HG03095 (cell line): Measurements from ENCODE around the gene MEF2C.
A peak's percentile ranks its signal among the peaks of the same experiment; 100 is the strongest.

Source experiments
- ATAC-seq: cut with Tn5 transposase; IDR thresholded peaks from one replicate; pipeline ENCODE4 v1.9.1; 2021; ENCODE audit warnings: moderate library complexity; ENCODE audit not compliant: unreplicated experiment

The MEF2C gene

DNA sequence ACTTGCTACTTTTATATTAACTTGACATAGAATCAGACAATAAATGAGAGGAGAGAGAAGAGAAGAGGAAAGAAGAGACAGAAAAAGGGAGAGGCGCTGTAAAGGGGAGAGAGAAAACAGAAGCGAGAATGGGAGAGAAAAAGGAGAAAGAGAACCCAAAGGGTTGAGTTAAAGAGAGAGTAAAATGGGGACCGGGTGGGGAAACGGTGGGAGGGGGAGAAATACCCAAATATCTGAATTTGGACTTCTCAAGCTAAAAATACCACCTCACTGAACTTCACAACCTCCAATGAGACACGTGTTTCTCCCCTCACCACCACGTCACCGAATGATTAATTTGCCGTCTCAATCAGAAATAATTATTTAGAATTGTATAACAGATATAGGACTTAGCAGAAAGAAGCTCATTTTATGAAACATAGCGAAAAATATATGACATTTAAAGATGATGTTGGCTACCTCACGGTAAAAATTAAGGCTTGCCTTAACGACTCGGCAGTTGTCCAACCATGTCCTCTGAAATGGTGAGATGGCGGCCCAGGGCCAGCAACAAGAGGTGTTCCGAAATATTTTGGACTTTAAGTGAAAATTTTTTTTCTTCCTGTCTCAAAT lies 204.1 kb downstream of the MEF2C start:
- no peak for ATAC-seq

DNA sequence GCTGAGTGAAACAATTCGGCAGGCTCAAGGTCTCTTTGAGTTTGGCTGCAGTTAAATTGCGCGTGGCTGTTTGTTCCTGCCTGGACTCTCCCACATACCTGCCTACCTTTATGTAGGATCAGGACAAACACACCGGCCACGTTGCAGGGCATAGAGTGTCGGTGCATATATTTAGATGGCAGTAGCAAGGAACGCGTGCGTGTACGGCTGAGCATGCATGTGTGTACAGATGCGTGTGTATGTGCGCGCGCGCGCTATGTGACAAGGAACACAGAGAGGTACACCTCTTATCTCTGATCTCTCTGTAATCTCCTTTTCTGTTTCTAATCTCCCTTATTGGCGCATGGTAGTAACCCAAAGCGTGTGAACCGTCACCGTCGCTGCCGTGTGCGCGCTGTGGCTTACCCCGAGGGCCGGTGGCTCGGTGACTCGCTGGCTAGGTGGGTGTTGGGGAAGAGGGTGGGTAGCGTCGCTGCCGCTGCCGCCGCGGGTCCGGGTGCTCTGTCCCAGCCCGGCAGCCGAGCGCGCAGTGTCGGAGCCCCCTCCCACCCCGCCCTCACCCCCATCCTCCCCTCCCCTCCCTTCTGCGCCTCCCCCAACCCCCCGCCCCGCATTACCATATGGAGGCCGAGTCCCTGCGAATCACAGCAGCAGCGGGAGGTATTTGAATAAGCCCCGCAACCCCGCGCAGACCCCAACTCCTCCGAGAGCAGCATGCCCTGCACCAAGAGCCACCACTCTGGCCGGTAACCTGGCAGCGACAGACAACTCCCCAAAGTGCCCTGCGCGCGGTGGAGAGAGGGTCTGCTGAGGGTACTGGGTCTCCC lies 204.8 kb downstream of the MEF2C start:
- no peak for ATAC-seq

DNA sequence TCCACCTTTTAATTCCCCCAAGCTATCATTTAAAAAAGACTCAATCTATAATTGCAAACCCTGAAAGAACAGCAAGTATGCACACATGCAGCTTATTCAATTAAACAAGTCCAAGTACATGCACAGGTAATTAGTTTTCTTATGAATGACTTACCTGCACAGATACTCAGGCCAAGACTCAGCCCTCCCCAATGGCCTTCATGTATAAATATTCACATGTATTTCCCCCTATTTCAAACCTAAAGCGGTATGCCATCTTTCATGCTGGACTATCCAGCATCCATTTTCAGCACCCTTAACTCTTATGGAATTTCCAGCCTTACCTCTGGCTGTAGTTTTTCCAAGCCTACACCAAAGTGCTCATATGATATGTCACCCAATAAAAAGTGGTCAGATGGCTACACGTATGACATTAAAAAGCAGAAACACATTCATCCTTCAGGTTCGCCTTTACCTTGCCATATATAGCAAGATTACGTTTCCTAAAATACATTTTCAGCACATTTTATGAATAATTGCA lies 205.5 kb downstream of the MEF2C start:
- ATAC-seq, result no peak

GRCh38 chr5:88676637-88677375 lies 206.2 kb downstream of the MEF2C start:
- no peak for ATAC-seq

- peak; percentile 35 for ATAC-seq
Observed at GRCh38 chr5:88675708-88676636, 207.0 kb downstream of the MEF2C start.

DNA sequence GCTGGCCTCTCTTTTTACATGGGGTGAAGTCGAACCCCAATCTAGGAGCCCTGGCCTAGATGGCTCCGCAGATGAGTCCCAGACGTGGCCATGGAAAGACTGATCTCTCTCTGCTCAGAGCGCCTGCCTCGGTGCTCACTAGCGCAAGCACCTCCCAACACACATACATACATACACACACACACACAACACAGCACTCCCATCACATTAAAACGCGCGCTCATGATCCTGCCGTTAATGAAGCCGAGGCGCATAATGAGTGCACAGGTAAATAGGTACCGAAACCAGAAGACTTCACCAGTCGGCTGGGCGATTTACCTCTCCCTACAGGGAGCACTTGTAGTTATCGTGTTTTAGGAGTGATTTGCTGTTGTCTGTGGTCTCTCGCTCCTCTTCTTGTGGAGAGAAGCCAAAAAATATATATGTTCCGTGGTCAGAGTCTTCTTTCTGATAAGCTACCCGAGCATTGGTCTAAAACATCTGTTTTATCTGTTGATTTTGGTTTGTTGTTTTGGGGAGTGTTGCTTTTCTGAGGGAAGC lies 207.7 kb downstream of the MEF2C start:
- ATAC-seq, result peak; percentile 10

GRCh38 chr5:88674356-88675167 lies 208.4 kb downstream of the MEF2C start:
- peak; percentile 67 for ATAC-seq

- ATAC-seq, result no peak
Observed at GRCh38 chr5:88673253-88674105, 209.5 kb downstream of the MEF2C start.

DNA sequence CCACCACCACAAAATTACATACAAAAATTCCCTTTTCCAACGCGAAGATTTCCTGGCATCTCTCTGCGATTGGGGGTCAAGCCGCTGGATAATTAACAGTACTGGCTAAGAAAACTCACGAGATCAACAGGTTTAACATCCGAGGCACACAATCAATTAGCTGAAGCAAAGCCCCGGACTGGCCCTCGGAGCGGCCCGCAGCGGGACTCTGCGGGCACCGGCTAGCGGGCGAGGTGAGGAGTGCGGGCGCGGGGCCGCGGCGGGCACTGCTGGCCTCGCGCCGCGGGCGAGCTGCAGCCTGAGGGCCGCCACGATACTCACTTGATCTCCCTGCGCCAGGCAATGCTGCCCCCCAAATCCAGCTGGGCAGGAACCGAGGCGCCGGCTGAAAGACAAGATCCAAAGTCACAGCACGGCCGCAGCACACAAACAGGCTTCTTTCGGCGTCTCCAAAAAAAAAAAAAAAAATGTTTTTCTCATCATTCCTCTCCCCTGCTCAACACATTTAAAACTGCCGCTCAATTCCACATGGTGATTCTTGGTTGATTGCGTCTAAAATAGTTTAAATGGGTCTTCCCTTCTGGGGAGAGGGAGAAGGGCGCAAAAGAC lies 210.2 kb downstream of the MEF2C start:
- ATAC-seq, result no peak

DNA sequence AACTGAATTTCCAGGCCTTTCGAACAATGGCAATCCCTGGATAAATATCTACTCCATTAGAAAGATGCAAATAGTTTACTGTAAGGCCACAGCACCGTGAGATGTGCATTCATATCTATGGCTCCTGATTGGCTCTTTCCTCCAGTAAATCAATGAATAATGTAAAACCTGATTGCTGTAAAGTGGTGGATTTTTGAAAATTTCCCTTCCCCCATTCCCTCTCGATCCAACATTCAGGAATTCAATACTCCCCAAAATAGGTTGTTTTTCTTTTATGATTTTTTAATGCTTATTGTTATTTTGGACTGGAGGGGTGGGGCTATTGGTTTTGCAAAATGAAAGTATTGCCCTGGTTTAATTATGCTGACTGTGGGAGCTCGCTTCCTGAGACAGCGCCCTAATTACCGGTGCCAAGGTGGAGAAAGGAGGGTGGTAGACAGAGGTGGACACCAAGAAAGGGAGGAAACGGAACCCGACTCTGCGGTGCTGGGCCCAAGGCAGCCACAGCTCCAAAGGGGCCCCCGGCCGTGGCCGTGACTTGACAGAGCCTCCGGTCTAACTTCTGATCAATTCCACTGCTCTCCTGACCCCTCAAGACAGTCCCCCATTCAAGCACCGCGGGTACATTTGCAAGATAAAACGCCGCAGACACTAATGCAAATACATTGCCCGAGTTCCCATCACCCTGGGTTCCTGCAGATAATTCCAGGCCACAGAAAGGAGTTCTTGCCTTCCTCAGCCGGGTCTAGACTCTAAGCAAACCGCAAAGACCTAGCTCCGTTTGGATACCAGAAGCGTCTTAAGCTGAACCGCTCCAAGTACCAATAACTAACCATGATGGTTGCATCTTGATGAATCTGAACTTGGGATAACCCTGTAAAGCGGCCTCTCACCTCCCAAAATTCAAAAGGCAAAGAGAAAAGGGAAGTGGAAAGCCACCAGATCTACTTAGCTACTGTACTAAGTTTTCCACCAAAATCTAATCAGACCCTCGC lies 211.2 kb downstream of the MEF2C start:
- ATAC-seq, result no peak

DNA sequence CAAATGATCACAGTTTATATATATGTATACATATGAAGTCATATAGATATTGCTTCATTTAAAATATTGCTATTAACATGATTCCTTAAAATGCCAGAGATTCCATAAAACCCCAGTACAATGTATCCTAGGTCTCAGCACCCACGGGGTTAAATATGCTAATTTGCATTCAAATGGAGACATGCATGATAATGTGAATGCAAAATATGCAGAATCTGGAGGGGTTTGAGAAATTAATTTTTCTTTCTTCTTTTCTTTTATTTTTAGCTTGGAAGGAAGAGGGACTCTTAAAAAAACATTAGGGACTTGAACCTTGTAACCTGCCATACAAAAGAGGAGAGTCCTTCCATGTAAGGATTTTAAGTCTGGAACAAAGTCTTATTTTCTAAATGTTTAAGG lies 211.9 kb downstream of the MEF2C start:
- ATAC-seq, result no peak

DNA sequence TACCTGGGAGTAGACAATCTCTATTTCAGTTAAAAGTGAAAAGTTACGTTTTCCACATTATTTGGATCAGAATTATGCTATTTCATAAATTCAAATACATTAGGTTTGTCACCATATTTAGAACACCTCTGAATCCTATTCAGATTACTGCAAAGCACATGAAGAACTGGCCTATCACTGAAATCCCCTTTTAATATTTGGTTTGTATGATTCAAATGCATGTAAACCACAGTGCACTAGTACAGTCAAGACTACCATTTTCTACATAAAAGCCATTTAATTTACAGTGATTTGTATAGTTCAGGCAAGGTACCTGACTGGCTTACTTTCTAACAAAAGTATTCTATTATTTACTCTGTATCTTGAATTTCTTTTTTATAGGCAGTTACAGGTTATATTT lies 212.5 kb downstream of the MEF2C start:
- no peak for ATAC-seq

GRCh38 chr5:88669371-88670050 lies 213.5 kb downstream of the MEF2C start:
- ATAC-seq, result no peak

- ATAC-seq, result no peak
Observed at GRCh38 chr5:88667496-88668201, 215.3 kb downstream of the MEF2C start.
